ENCODE results near the gene EFNA5.
"Not testable (repeated sequence)": the region's sequence is repeated elsewhere in the genome, so short reads cannot be mapped to it uniquely, and the experiment has no call there.

Gene EFNA5

DNA sequence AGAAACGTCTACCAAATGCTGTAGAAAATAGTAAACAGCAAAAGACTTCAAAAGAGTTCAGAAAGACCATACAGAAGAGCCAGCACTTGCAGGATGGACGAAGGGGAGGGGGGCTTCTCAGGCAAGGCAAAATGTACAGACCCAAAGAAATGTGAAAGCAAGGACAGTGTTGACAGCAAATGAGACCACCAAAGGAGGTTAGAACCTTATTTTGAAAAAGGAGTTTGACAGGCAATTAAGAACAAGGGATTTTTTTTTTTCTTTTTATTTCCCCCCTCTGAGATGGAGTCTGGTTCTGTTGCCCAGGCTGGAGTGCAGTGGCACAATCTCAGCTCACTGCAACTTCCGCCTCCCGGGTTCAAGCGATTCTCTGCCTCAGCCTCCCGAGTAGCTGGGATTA lies 223.2 kb downstream of the EFNA5 start:
- no peak for FAIRE-seq
- DNase-seq (ENCODE audit: insufficient read length, low spot score), result no peak
- TF ChIP-seq PAX5 (IDR thresholded peaks at IDR 0.05; ENCODE audit: insufficient read depth, low read length, severe bottlenecking) (no peak), POLR2A (IDR thresholded peaks at IDR 0.05; ENCODE audit: low read depth, low read length) (no peak), POLR2AphosphoS5 (IDR thresholded peaks at IDR 0.05; ENCODE audit: low read depth, low read length) (no peak), POU2F2 (IDR thresholded peaks at IDR 0.05; ENCODE audit: low read depth, low read length) (no peak), SPI1 (IDR thresholded peaks at IDR 0.05; ENCODE audit: low read depth, low read length) (no peak), TAF1 (IDR thresholded peaks at IDR 0.05; ENCODE audit: low read depth, low read length) (no peak)

DNA sequence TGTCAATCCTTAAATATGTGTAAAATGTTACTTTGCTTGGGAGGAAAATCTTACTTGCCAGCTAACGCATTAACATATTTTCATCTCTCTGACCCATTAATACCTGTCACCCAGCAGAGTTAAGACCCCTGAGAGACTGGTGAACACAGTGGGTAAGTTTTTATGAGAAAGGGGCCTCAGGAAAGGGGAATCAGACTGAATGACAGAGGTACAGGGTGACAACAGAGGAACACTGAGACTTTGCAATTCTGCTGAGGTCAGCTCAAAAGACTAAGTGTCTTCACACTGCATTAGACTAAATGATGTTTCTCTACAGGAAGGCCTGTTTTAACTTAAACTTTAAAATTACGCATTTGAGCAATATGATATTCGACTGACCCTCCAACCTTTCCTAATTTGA lies 223.8 kb downstream of the EFNA5 start:
- TF ChIP-seq TAF1 (IDR thresholded peaks at IDR 0.05; ENCODE audit: low read depth, low read length) (no peak), POLR2AphosphoS5 (IDR thresholded peaks at IDR 0.05; ENCODE audit: low read depth, low read length) (no peak), SPI1 (IDR thresholded peaks at IDR 0.05; ENCODE audit: low read depth, low read length) (no peak), POU2F2 (IDR thresholded peaks at IDR 0.05; ENCODE audit: low read depth, low read length) (no peak), PAX5 (IDR thresholded peaks at IDR 0.05; ENCODE audit: insufficient read depth, low read length, severe bottlenecking) (no peak), POLR2A (IDR thresholded peaks at IDR 0.05; ENCODE audit: low read depth, low read length) (no peak)
- FAIRE-seq, result no peak
- no peak for DNase-seq (ENCODE audit: insufficient read length, low spot score)

DNA sequence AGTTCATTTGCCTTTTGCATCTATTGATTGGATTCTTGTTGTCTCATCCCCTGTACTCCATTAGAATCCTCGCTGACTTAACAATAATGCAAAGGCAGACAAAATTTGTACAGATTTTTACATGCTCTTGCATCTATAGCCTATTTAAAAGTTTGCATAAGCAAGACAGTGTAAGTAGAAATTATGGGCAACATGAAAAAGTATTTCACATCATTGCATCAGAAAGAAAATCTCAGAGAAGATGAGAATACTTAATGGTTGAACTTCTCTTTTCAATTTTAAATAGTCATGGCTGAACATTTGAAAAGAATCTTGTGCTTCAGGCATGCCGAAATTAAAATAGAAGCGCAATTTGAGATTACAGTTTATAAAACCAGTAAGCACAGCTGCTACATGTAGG lies 226.4 kb downstream of the EFNA5 start:
- DNase-seq (ENCODE audit: insufficient read length, low spot score) (no peak), FAIRE-seq (no peak)
- no peak for TF ChIP-seq SPI1 (IDR thresholded peaks at IDR 0.05; ENCODE audit: low read depth, low read length)
- TF ChIP-seq PAX5 (IDR thresholded peaks at IDR 0.05; ENCODE audit: insufficient read depth, low read length, severe bottlenecking), result no peak
- TF ChIP-seq TAF1 (IDR thresholded peaks at IDR 0.05; ENCODE audit: low read depth, low read length), result no peak
- no peak for TF ChIP-seq POU2F2 (IDR thresholded peaks at IDR 0.05; ENCODE audit: low read depth, low read length)
- no peak for TF ChIP-seq POLR2A (IDR thresholded peaks at IDR 0.05; ENCODE audit: low read depth, low read length)
- TF ChIP-seq POLR2AphosphoS5 (IDR thresholded peaks at IDR 0.05; ENCODE audit: low read depth, low read length), result no peak

DNA sequence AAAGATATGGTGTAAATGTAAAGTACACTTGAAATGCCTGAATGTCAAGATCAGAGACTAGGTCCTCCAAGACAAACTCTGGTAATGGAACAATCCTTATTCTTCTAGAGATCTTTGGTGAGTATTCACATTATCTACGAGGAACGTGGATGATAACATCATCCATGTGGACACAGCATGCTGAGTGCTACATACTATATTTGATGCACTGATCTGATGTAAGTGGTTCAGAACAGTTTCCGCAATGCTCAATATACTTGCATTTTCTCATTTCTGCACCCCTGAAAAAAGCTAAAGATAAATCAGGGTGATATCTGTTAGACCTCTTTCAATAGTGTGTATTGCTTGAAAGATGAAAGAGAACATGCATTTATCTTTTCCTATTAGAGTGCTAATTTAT lies 226.8 kb downstream of the EFNA5 start:
- FAIRE-seq (no peak), DNase-seq (ENCODE audit: insufficient read length, low spot score) (no peak)
- TF ChIP-seq POLR2AphosphoS5 (IDR thresholded peaks at IDR 0.05; ENCODE audit: low read depth, low read length) (no peak), POU2F2 (IDR thresholded peaks at IDR 0.05; ENCODE audit: low read depth, low read length) (no peak), PAX5 (IDR thresholded peaks at IDR 0.05; ENCODE audit: insufficient read depth, low read length, severe bottlenecking) (no peak), SPI1 (IDR thresholded peaks at IDR 0.05; ENCODE audit: low read depth, low read length) (no peak), TAF1 (IDR thresholded peaks at IDR 0.05; ENCODE audit: low read depth, low read length) (no peak), POLR2A (IDR thresholded peaks at IDR 0.05; ENCODE audit: low read depth, low read length) (no peak)

DNA sequence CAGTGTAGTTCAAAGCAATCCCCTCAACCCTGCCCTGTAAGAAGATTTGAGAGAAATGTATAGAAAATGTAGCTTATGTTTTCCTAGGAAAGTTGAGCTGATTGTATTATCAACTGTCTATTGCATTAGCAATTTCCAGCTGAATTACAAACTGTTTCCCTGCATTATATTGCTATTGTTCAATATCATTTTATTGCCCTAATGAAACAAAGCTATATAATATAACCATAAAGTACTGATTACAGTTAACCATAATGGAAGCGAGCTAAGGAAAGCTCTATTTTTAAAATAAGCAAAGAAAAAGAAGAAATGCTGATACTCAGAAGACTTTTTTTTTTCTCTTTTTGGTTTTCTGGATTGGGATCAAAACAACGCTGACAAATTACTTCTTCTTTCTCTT lies 228.3 kb downstream of the EFNA5 start:
- no peak for FAIRE-seq
- TF ChIP-seq POLR2AphosphoS5 (IDR thresholded peaks at IDR 0.05; ENCODE audit: low read depth, low read length) (no peak), TAF1 (IDR thresholded peaks at IDR 0.05; ENCODE audit: low read depth, low read length) (no peak), SPI1 (IDR thresholded peaks at IDR 0.05; ENCODE audit: low read depth, low read length) (no peak), POU2F2 (IDR thresholded peaks at IDR 0.05; ENCODE audit: low read depth, low read length) (no peak), PAX5 (IDR thresholded peaks at IDR 0.05; ENCODE audit: insufficient read depth, low read length, severe bottlenecking) (no peak), POLR2A (IDR thresholded peaks at IDR 0.05; ENCODE audit: low read depth, low read length) (no peak)

DNA sequence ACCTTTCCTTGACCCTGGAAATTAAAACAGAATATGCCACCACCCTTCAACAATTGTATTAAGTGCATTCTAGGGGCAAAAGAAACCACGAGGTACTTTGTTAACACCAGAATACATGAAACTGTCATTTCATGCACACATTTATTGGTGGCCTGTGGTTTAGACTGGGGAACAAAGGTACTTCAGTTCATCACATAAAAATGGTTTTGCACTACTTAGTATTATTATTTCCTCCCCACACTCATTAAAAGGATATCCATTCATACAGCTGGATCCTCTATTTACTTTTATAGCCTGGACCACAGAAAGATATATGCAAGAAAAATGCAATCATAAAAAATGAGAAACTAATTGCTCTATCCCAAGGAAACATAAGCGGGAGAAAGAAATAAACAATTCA lies 230.9 kb downstream of the EFNA5 start:
- TF ChIP-seq POLR2AphosphoS5 (IDR thresholded peaks at IDR 0.05; ENCODE audit: low read depth, low read length), result no peak
- no peak for FAIRE-seq

More for the DNA sequence above, 228.3 kb downstream of the EFNA5 start:
- no peak for DNase-seq (ENCODE audit: insufficient read length, low spot score)

DNA sequence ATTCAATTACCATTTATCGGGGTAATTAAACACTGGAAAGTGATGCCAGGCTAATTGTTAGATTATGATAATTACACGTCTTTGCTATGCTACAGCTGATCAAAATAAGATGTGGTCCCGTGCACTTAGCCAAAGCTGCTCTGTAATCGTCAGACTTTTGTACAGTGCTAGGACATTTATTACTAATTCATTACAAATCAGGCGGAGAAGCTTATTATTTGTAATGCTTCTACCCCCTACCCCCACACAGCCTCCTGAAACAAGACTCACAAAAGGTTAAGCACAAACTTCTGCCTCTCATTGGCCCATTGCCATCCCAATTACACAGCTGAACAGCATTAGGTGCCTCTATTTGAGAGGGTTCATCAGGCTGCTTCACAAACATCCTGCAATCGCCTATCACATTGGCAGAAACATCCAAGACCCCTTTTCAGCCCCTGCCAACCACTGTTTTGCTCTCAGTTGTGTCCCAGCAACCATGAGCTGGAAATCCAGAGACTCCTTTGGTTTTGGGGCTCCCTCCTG lies 232.7 kb downstream of the EFNA5 start:
- FAIRE-seq, result no peak
- DNase-seq (ENCODE audit: insufficient read length, low spot score), result no peak
- TF ChIP-seq TAF1 (IDR thresholded peaks at IDR 0.05; ENCODE audit: low read depth, low read length) (no peak), POLR2AphosphoS5 (IDR thresholded peaks at IDR 0.05; ENCODE audit: low read depth, low read length) (no peak), SPI1 (IDR thresholded peaks at IDR 0.05; ENCODE audit: low read depth, low read length) (no peak), POLR2A (IDR thresholded peaks at IDR 0.05; ENCODE audit: low read depth, low read length) (no peak), PAX5 (IDR thresholded peaks at IDR 0.05; ENCODE audit: insufficient read depth, low read length, severe bottlenecking) (no peak), POU2F2 (IDR thresholded peaks at IDR 0.05; ENCODE audit: low read depth, low read length) (no peak)

More for the DNA sequence above, 230.9 kb downstream of the EFNA5 start:
- no peak for DNase-seq (ENCODE audit: insufficient read length, low spot score)

DNA sequence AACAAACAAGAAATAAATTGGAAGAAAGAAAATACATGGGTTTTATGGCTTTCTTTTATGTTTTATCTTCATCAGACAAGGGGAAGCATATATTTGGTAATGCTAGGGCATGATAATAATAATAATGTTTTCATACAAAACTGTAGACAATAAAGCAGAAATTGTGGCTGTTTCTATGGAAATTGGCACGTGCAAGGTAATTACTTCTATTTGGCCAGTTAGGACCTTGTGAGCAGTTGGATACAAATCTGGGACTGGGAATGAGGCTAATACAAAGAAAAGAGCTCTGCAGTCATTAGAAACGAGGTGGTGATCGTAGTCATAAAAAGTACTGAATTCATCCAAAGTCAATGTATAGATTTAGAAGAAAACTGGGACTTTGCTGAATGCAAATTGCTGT lies 233.6 kb downstream of the EFNA5 start:
- TF ChIP-seq POLR2A (IDR thresholded peaks at IDR 0.05; ENCODE audit: low read depth, low read length) (no peak), SPI1 (IDR thresholded peaks at IDR 0.05; ENCODE audit: low read depth, low read length) (no peak), PAX5 (IDR thresholded peaks at IDR 0.05; ENCODE audit: insufficient read depth, low read length, severe bottlenecking) (no peak), TAF1 (IDR thresholded peaks at IDR 0.05; ENCODE audit: low read depth, low read length) (no peak), POU2F2 (IDR thresholded peaks at IDR 0.05; ENCODE audit: low read depth, low read length) (no peak), POLR2AphosphoS5 (IDR thresholded peaks at IDR 0.05; ENCODE audit: low read depth, low read length) (no peak)
- FAIRE-seq (no peak), DNase-seq (ENCODE audit: insufficient read length, low spot score) (no peak)

DNA sequence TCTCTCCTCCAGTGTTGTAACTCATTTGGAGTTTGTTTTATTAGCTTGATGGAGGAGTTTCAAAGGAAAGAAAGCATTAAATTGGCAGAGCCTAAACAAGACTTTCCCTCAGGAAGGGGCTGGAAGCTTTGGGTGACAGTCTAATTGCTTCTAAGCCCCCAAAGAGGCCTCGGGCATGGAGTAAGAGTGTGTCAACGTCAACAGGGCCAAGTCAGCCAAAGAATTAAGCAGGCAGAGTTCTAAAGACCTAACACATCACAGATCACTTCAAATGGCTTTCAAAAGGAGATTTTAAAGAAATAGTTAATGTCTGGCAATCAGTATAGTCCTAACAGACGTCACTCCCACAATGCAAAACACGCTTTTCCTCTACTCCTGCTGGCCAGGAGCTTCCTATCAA lies 234.5 kb downstream of the EFNA5 start:
- DNase-seq (ENCODE audit: insufficient read length, low spot score) (no peak), FAIRE-seq (no peak)
- no peak for TF ChIP-seq PAX5 (IDR thresholded peaks at IDR 0.05; ENCODE audit: insufficient read depth, low read length, severe bottlenecking)
- TF ChIP-seq POLR2AphosphoS5 (IDR thresholded peaks at IDR 0.05; ENCODE audit: low read depth, low read length), result no peak
- no peak for TF ChIP-seq POLR2A (IDR thresholded peaks at IDR 0.05; ENCODE audit: low read depth, low read length)
- TF ChIP-seq POU2F2 (IDR thresholded peaks at IDR 0.05; ENCODE audit: low read depth, low read length), result no peak
- TF ChIP-seq TAF1 (IDR thresholded peaks at IDR 0.05; ENCODE audit: low read depth, low read length), result no peak
- TF ChIP-seq SPI1 (IDR thresholded peaks at IDR 0.05; ENCODE audit: low read depth, low read length), result no peak

DNA sequence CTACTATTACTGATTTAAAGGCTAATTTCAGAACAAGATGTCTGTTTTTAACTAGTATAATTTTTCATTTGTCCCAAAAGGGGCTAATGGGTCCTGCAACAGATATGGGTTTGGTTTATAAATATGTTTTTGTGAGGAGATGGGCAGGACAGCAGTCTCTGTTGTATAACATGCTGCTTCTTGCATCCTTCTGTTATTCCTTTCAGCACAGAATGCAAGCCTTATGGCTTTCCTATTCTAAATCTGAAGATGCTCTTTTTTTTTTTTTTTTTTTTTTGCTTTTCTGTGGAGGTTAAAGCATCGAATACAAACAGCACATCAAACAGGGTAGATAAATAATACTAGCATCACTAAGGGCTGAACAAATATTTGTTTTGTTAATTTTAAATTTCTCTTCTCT lies 235.7 kb downstream of the EFNA5 start:
- FAIRE-seq, result no peak
- no peak for DNase-seq (ENCODE audit: insufficient read length, low spot score)
- TF ChIP-seq POU2F2 (IDR thresholded peaks at IDR 0.05; ENCODE audit: low read depth, low read length) (no peak), TAF1 (IDR thresholded peaks at IDR 0.05; ENCODE audit: low read depth, low read length) (no peak), POLR2AphosphoS5 (IDR thresholded peaks at IDR 0.05; ENCODE audit: low read depth, low read length) (no peak), PAX5 (IDR thresholded peaks at IDR 0.05; ENCODE audit: insufficient read depth, low read length, severe bottlenecking) (no peak), POLR2A (IDR thresholded peaks at IDR 0.05; ENCODE audit: low read depth, low read length) (no peak)

DNA sequence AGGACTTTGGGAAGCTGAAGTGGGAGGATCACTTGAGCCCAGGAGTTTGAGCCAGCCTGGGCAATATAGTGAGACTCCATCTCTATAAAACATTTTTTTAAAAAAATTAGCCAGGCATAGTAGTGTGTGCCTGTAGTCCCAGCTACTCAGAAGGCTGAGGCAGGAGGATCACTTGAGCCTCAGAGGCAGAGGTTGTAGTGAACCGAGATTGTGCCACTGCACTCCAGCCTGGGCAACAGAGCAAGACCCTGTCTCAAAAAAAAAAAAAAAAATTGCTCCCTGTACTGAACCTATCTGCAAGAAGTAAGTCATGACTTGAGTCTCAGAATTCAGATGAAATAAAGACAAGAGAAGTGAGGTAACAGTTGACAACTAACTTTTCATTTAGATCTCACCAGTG lies 237.1 kb downstream of the EFNA5 start:
- not testable (repeated sequence) for DNase-seq (ENCODE audit: insufficient read length, low spot score); FAIRE-seq
